HepG2 (cell line): ENCODE results near the gene MIF4GD. TPM values are rescaled to one million over a fixed set of nuclear protein-coding genes. Genes with fewer than 3 reads are reported as not detected.

Experiments used
- DMTF1 ChIP-seq: sonication (generic); formaldehyde crosslinking; IDR thresholded peaks from 2 replicates; pipeline ENCODE4 v1.4.0; 2020; ENCODE audit warnings: mild to moderate bottlenecking, missing genetic modification reagents
- HOXD1 ChIP-seq: sonication (generic); formaldehyde crosslinking; IDR thresholded peaks from 2 replicates; pipeline ENCODE4 v1.5.0; 2020; ENCODE audit warnings: missing genetic modification reagents
- JARID2 ChIP-seq: sonication (generic); formaldehyde crosslinking; IDR thresholded peaks from 2 replicates; pipeline ENCODE4 v1.8.1; 2023; ENCODE audit warnings: missing genetic modification reagents, inconsistent platforms; ENCODE audit not compliant: insufficient replicate concordance
- MAFK ChIP-seq, 2 experiments: IDR thresholded peaks in 1 of 2; conservative IDR thresholded peaks in 1 of 2; 2 replicates each; pipeline ENCODE4 v1.6.1; 2011; ENCODE audit warnings: improper control_type of control experiment in 2 of 2, low read length in 2 of 2
- NCOA2 ChIP-seq: sonication (generic); formaldehyde crosslinking; IDR thresholded peaks from 2 replicates; pipeline ENCODE4 v1.8.0; 2022; ENCODE audit warnings: inconsistent platforms
- NCOR1 ChIP-seq: fragments of 200-600 bp; sonication (generic); IDR thresholded peaks from 2 replicates; pipeline ENCODE4 v1.7.0; 2017; ENCODE audit warnings: antibody characterized with exemption, low read length, borderline replicate concordance
- NFIB ChIP-seq: sonication (generic); formaldehyde crosslinking; IDR thresholded peaks from 2 replicates; pipeline ENCODE4 v1.9.0; 2021; ENCODE audit warnings: missing genetic modification reagents, mild to moderate bottlenecking, borderline replicate concordance
- PAF1 ChIP-seq: IDR thresholded peaks from 2 replicates; pipeline ENCODE4 v1.6.1; 2016; ENCODE audit warnings: missing genetic modification reagents, missing compliant biosample characterization
- POLR2AphosphoS2 ChIP-seq: IDR thresholded peaks from 2 replicates; pipeline ENCODE4 v1.6.1; 2011; ENCODE audit warnings: low read depth, low read length, improper control_type of control experiment
- POLR2AphosphoS5 ChIP-seq: IDR thresholded peaks from 2 replicates; pipeline ENCODE4 v1.6.1; 2012; ENCODE audit warnings: low read depth, low read length
- RCOR2 ChIP-seq: IDR thresholded peaks from 2 replicates; pipeline ENCODE4 v1.6.1; 2016; ENCODE audit warnings: missing biosample characterization, missing genetic modification reagents
- TAF1 ChIP-seq: sonication (generic); formaldehyde crosslinking; IDR thresholded peaks from 2 replicates; pipeline ENCODE4 v1.4.0; 2020; ENCODE audit warnings: missing genetic modification reagents
- THYN1 ChIP-seq: sonication (generic); formaldehyde crosslinking; IDR thresholded peaks from 2 replicates; pipeline ENCODE4 v1.8.1; 2023; ENCODE audit warnings: low read depth, mild to moderate bottlenecking, moderate library complexity, missing genetic modification reagents, borderline replicate concordance
- TMF1 ChIP-seq: sonication (generic); formaldehyde crosslinking; IDR thresholded peaks from 2 replicates; pipeline ENCODE4 v1.8.1; 2022; ENCODE audit warnings: low read depth, missing genetic modification reagents
- ZFP36L2 ChIP-seq: sonication (generic); formaldehyde crosslinking; IDR thresholded peaks from 2 replicates; pipeline ENCODE4 v1.4.0; 2020; ENCODE audit warnings: missing genetic modification reagents
- ZMYM4 ChIP-seq: sonication (generic); formaldehyde crosslinking; IDR thresholded peaks from 2 replicates; pipeline ENCODE4 v1.8.1; 2023; ENCODE audit warnings: mild to moderate bottlenecking, missing genetic modification reagents
- ZNF274 ChIP-seq: sonication (generic); formaldehyde crosslinking; IDR thresholded peaks from 2 replicates; pipeline ENCODE4 v1.5.1; 2020; ENCODE audit warnings: mild to moderate bottlenecking, missing genetic modification reagents
- ZNF800 ChIP-seq: sonication (generic); formaldehyde crosslinking; IDR thresholded peaks from 2 replicates; pipeline ENCODE4 v1.4.0; 2020; ENCODE audit warnings: missing genetic modification reagents
- ZSCAN20 ChIP-seq: sonication (generic); formaldehyde crosslinking; IDR thresholded peaks from 2 replicates; pipeline ENCODE4 v1.4.0; 2020; ENCODE audit warnings: missing genetic modification reagents, mild to moderate bottlenecking, borderline replicate concordance
- polyA plus RNA-seq, 8 experiments: library from polyadenylated mRNA; depleted of rRNA in 3 of 8; stranded (reverse) in 7 of 8; unstranded in 1 of 8; fragments of >200 nt; fragmentation: Illumina TruSeq in 4 of 8; extraction: Trizol in 4 of 8; gene quantifications; 2 replicates each; pipeline versions ENCODE4 v1.2.1 to v1.2.3, GENCODE V29; 2011 to 2016; ENCODE audit warnings: low read depth in 4 of 8, missing spikeins in 1 of 8, mixed read lengths in 1 of 8; ENCODE audit not compliant: insufficient read depth in 1 of 8
- total RNA-seq, 5 experiments: library from RNA; depleted of rRNA; stranded (reverse); fragments of >200 nt; fragmentation: Illumina TruSeq; extraction: Trizol; gene quantifications; 2 replicates each; pipeline ENCODE4 v1.2.3, GENCODE V29; 2016; ENCODE audit warnings: low read depth in 1 of 5
- TF ChIP-seq, protein P1 (sequence below): sonication (generic); formaldehyde crosslinking; IDR thresholded peaks from 2 replicates; pipeline ENCODE4 v1.4.0; 2020; ENCODE audit warnings: missing genetic modification reagents

Gene MIF4GD
- total and polyA plus RNA-seq, 2 of the 13 experiments (the other 11 are each of a cell fraction or from before 2014, with no cell fraction given) = 14.0 to 28.0 TPM

DNA sequence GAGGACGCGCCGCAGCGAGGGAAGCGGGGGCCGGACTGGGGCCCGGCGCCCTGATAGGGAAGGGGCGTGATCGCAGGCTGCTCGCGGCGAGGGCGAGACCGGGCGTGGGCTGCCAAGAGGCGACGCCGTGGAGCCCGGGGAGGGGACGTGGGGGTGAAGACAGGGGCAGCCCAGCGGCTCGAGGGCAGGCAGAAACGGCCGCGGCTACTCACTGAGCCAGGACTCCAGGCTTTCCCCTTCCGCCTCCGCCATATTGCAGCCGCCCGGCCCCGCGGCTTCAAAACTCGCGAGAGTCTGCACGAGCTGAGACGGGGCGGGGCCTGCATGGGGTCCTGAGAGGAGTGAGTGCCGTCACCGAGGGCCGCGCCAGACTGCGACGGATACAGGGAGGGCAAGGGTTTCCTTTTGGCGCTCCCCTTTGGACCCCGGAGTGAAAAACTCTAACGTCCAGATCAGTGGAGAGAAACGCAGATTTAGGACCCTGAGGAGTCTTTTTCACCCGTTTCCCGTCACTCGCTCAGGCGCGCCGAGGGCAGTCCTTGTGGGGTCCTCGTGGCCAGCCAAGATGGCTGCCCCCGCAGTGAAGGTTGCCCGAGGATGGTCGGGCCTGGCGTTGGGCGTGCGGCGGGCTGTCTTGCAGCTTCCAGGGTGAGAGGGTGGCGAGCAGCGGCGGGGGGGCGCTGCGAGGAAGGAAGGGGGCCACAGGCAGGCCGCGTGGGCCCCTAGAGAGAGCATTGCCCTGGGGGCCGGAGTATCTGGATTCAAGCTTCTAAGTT is 9.5 kb downstream of the MIF4GD start, which contains the start of the genes GGA3 and MRPS7 (continued):
- TF ChIP-seq NCOA2 = peak; percentile 51; the same call in 1 of the 2 replicates
- TF ChIP-seq JARID2 (CRISPR knock-in tag) = no peak
- TF ChIP-seq POLR2AphosphoS5 = peak; percentile 78
- peak; percentile 87 for TF ChIP-seq TMF1
- peak; percentile 92 for TF ChIP-seq ZNF800 (CRISPR knock-in tag)
- TF ChIP-seq HOXD1 (CRISPR knock-in tag) = 0 out of 2 replicates have a peak, but pooled peaks have one; percentile 50
- TF ChIP-seq NCOR1 = peak; percentile 35; the same call in 1 of the 2 replicates
- peak; percentile 67; the same call in 1 of the 2 replicates for TF ChIP-seq ZSCAN20
- TF ChIP-seq ZMYM4 (CRISPR knock-in tag) = peak; percentile 35; the same call in 1 of the 2 replicates
- no peak for TF ChIP-seq PAF1 (CRISPR knock-in tag)
- TF ChIP-seq, protein P1, sequence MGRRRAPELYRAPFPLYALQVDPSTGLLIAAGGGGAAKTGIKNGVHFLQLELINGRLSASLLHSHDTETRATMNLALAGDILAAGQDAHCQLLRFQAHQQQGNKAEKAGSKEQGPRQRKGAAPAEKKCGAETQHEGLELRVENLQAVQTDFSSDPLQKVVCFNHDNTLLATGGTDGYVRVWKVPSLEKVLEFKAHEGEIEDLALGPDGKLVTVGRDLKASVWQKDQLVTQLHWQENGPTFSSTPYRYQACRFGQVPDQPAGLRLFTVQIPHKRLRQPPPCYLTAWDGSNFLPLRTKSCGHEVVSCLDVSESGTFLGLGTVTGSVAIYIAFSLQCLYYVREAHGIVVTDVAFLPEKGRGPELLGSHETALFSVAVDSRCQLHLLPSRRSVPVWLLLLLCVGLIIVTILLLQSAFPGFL = 0 out of 2 replicates have a peak, but pooled peaks have one; percentile 84
- TF ChIP-seq POLR2AphosphoS2 = peak; percentile 92
- TF ChIP-seq TAF1 (CRISPR knock-in tag) = peak; percentile 99
- no peak for TF ChIP-seq RCOR2 (CRISPR knock-in tag)
- TF ChIP-seq THYN1 (CRISPR knock-in tag) = no peak
- TF ChIP-seq DMTF1 (CRISPR knock-in tag) = 0 out of 2 replicates have a peak, but pooled peaks have one; percentile 32
- no peak for TF ChIP-seq ZFP36L2 (CRISPR knock-in tag)
- peak; percentile 81 for TF ChIP-seq NFIB (CRISPR knock-in tag)
- peak; percentile 19; the same call in 1 of the 2 replicates for TF ChIP-seq ZNF274 (CRISPR knock-in tag)
- TF ChIP-seq MAFK (conservative IDR thresholded peaks at IDR 0.05 in 1 of 2, IDR thresholded peaks at IDR 0.05 in 1 of 2; ENCODE audit: low read length in 2 of 2) = no peak
